Vagina (tissue), 2 donors: Measurements from ENCODE around the gene TCF7L1.

Experiments used
- CTCF ChIP-seq, 3 experiments: fragments of 450-650 bp in 2 of 3; fragments of 200-600 bp in 1 of 3; sonication (generic) in 1 of 3; IDR thresholded peaks; one replicate each; pipeline ENCODE4 v1.5.1; 2017 to 2019; ENCODE audit warnings: antibody characterized with exemption in 3 of 3, mild to moderate bottlenecking in 2 of 3, moderate library complexity in 2 of 3
- POLR2A ChIP-seq, 2 donors: fragments of 450-650 bp; IDR thresholded peaks; one replicate each; pipeline ENCODE4 v1.6.1; 2017; ENCODE audit warnings: antibody characterized with exemption in 2 of 2, mild to moderate bottlenecking in 2 of 2, moderate library complexity in 2 of 2

- no peak for TF ChIP-seq CTCF (IDR thresholded peaks at IDR 0.05)
- no peak for TF ChIP-seq POLR2A (IDR thresholded peaks at IDR 0.05)
Observed at GRCh38 chr2:85114586-85115330, 18.4 kb upstream of the TCF7L1 start.
